Activated B cell treated with CpG ODN at 0.5 μM for 24 hours (primary cell): ENCODE data around the gene POR. TPM values are rescaled to one million over a fixed set of nuclear protein-coding genes. Genes with fewer than 3 reads are reported as not detected.
"Not testable (repeated sequence)": the region's sequence is repeated elsewhere in the genome, so short reads cannot be mapped to it uniquely, and the experiment has no call there.

Experiments
- ATAC-seq: fragments of 200-7000 bp; cut with Tn5 transposase; one replicate; pipeline ENCODE4 v1.10.0; 2021; ENCODE audit warnings: low read depth, mild to moderate bottlenecking, moderate library complexity
- CTCF ChIA-PET: fragments of 350-600 bp; sonication (Branson Sonifier 250); formaldehyde crosslinking; loops from one replicate; lab custom pipeline; 2021; ENCODE audit warnings: antibody characterized with exemption; lab: Charles Lee
- POLR2A ChIA-PET: fragments of 350-600 bp; sonication (Branson Sonifier 250); formaldehyde crosslinking; loops from one replicate; lab custom pipeline; 2021; ENCODE audit warnings: antibody characterized with exemption; lab: Charles Lee
- DNase-seq: peaks from one replicate; pipeline ENCODE4 v3.0.0; 2022
- H3K27ac Mint-ChIP-seq: one replicate; pipeline ENCODE4 v1.8.0; 2020; ENCODE audit warnings: mixed read lengths
- H3K27me3 Mint-ChIP-seq: one replicate; pipeline ENCODE4 v1.8.0; 2021; ENCODE audit warnings: mixed read lengths
- H3K36me3 Mint-ChIP-seq: one replicate; pipeline ENCODE4 v1.8.0; 2021; ENCODE audit warnings: low read depth, mixed read lengths
- H3K4me1 Mint-ChIP-seq: one replicate; pipeline ENCODE4 v1.8.0; 2021; ENCODE audit warnings: mixed read lengths
- H3K4me3 Mint-ChIP-seq: one replicate; pipeline ENCODE4 v1.8.0; 2020; ENCODE audit warnings: mild to moderate bottlenecking, mixed read lengths
- H3K9me3 Mint-ChIP-seq: one replicate; pipeline ENCODE4 v1.8.0; 2020; ENCODE audit warnings: mixed read lengths
- intact Hi-C: fragments of 100-400 bp; cut with micrococcal nuclease; formaldehyde crosslinking; loops from one replicate; pipeline ENCODE4 v1.15.1; 2024
- total RNA-seq: library from RNA; stranded (reverse); gene quantifications from 2 replicates; pipeline ENCODE4 v1.2.3, GENCODE V29; 2022
- TF ChIP-seq, protein P1 (sequence below): fragments of 200-600 bp; IDR thresholded peaks from one replicate; pipeline ENCODE4 v1.8.0; 2022; ENCODE audit warnings: antibody characterized with exemption, mild to moderate bottlenecking

POR gene
- total RNA-seq, 1 donor from 2014 or later = 63.5 TPM

DNA sequence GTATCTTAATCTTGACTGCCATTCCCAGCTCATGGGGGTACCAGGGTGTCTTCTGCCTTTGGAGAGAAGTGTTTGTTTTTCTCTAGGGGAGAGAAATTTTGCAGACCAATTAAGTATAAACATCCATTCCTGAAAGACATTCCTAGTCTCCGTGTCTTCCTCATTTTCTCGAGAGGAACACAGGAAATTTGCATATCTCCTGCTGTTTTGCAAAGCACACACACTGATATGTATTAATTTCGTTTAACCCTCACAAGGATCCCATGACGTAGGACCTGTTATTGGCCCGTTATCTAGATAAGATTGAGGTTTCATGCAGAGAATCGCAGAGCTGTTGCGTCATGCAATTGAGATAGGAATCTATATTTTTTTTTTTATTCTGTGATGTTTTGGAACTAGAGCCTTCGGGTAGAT, 35.2 kb upstream of the POR start:
- H3K4me1 Mint-ChIP-seq = peaks cover 26% of the 10 kb centered on the region
- POLR2A ChIA-PET = interaction anchor here (4.0 kb wide), 1 partner anchor 36 kb away, joined by 38 read pairs; the partner anchor contains the start of gene POR

GRCh38 chr7:75880242-75880641, 34.7 kb upstream of the POR start:
- TF ChIP-seq, protein P1, sequence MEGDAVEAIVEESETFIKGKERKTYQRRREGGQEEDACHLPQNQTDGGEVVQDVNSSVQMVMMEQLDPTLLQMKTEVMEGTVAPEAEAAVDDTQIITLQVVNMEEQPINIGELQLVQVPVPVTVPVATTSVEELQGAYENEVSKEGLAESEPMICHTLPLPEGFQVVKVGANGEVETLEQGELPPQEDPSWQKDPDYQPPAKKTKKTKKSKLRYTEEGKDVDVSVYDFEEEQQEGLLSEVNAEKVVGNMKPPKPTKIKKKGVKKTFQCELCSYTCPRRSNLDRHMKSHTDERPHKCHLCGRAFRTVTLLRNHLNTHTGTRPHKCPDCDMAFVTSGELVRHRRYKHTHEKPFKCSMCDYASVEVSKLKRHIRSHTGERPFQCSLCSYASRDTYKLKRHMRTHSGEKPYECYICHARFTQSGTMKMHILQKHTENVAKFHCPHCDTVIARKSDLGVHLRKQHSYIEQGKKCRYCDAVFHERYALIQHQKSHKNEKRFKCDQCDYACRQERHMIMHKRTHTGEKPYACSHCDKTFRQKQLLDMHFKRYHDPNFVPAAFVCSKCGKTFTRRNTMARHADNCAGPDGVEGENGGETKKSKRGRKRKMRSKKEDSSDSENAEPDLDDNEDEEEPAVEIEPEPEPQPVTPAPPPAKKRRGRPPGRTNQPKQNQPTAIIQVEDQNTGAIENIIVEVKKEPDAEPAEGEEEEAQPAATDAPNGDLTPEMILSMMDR = no peak

More for the DNA sequence above, 35.2 kb upstream of the POR start:
- DNase-seq = no peak
- TF ChIP-seq, protein P1 = no peak
- H3K9me3 Mint-ChIP-seq = no peaks in the 10 kb centered on the region
- peaks cover 37% of the 10 kb centered on the region for H3K36me3 Mint-ChIP-seq
- ATAC-seq = no peak
- H3K27ac Mint-ChIP-seq = peak overlapping the region; percentile 79
- intact Hi-C loops = loop anchor here (1.0 to 5.0 kb wide), 3 partner anchors 36 to 253 kb away; partner anchors contain the start of genes POR and TMEM120A
- CTCF ChIA-PET = no interaction called here
- H3K27me3 Mint-ChIP-seq = no peaks in the 10 kb centered on the region
- peak overlapping the region; percentile 97 for H3K4me3 Mint-ChIP-seq

DNA sequence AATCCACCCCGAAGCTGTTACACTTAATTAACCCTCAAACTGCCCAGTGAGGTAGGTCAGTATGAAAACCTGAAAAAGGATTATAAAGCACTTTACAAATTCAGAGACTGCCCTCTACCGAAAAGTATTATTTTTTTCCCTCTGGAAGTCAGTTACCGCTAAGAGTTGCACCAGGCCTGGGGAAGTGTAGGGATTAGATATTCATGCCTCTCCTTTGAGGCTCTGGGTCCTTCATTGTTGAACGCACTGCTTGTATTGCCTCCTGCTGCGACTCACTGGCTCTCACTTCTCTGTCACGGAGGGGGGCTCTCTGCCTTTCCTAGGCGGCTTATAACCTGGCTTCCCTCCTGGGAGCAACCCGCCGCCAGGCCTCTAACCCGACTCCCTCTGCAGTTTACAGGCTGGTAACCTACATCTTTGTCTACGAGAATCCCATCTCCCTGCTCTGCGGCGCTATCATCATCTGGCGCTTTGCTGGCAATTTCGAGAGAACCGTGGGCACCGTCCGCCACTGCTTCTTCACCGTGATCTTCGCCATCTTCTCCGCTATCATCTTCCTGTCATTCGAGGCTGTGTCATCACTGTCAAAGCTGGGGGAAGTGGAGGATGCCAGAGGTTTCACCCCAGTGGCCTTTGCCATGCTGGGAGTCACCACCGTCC, 33.4 kb upstream of the POR start:
- CTCF ChIA-PET = no interaction called here
- Mint-ChIP-seq H3K9me3 (no peaks in the 10 kb centered on the region), H3K27me3 (no peaks in the 10 kb centered on the region), H3K27ac (no peak overlapping the region), H3K4me1 (peaks cover 26% of the 10 kb centered on the region), H3K4me3 (no peak overlapping the region), H3K36me3 (peaks cover 48% of the 10 kb centered on the region)
- DNase-seq = no peak
- intact Hi-C loops = no loop called here
- ATAC-seq = no peak
- TF ChIP-seq, protein P1 = no peak
- POLR2A ChIA-PET = no interaction called here

More at GRCh38 chr7:75880242-75880641, 34.7 kb upstream of the POR start:
- Mint-ChIP-seq H3K27me3 (no peaks in the 10 kb centered on the region), H3K9me3 (no peaks in the 10 kb centered on the region), H3K4me3 (peak overlapping the region; percentile 97), H3K4me1 (peaks cover 26% of the 10 kb centered on the region), H3K27ac (no peak overlapping the region), H3K36me3 (peaks cover 37% of the 10 kb centered on the region)
- ATAC-seq (no peak), DNase-seq (no peak)
- CTCF ChIA-PET = no interaction called here
- POLR2A ChIA-PET = interaction anchor here (4.0 kb wide), 1 partner anchor 35 kb away, joined by 38 read pairs; the partner anchor contains the start of gene POR
- intact Hi-C loops = no loop called here

GRCh38 chr7:75883265-75883824, 31.6 kb upstream of the POR start:
- H3K9me3 Mint-ChIP-seq, H3K27me3 Mint-ChIP-seq, H3K27ac Mint-ChIP-seq, H3K4me3 Mint-ChIP-seq, intact Hi-C loops, DNase-seq, CTCF ChIA-PET: not testable (repeated sequence)
- peaks cover 61% of the 10 kb centered on the region for H3K36me3 Mint-ChIP-seq
- ATAC-seq = peak; percentile 8
- peaks cover 21% of the 10 kb centered on the region for H3K4me1 Mint-ChIP-seq
- POLR2A ChIA-PET = interaction anchor here (1.1 kb wide), 1 partner anchor 33 kb away, joined by 3 read pairs; no protein-coding TSS in a partner anchor

GRCh38 chr7:75884476-75884875, 30.5 kb upstream of the POR start:
- H3K27me3 Mint-ChIP-seq = no peaks in the 10 kb centered on the region
- TF ChIP-seq, protein P1 = no peak
- H3K27ac Mint-ChIP-seq = no peak overlapping the region
- no peaks in the 10 kb centered on the region for H3K9me3 Mint-ChIP-seq
- ChIA-PET POLR2A (interaction anchor here (0.7 kb wide), 1 partner anchor 1962 kb away, joined by 4 read pairs; no protein-coding TSS in a partner anchor), CTCF (no interaction called here)
- H3K4me3 Mint-ChIP-seq = no peak overlapping the region
- ATAC-seq (no peak), DNase-seq (no peak)
- peaks cover 14% of the 10 kb centered on the region for H3K4me1 Mint-ChIP-seq
- intact Hi-C loops = no loop called here
- H3K36me3 Mint-ChIP-seq = peaks cover 67% of the 10 kb centered on the region
